GM12878 (cell line): ENCODE data around the gene OR4C45. TPM values are rescaled to one million over a fixed set of nuclear protein-coding genes. Genes with fewer than 3 reads are reported as not detected.
"Not testable (repeated sequence)": the region's sequence is repeated elsewhere in the genome, so short reads cannot be mapped to it uniquely, and the experiment has no call there.

Source experiments
- ATAC-seq: fragments of 200-7000 bp; cut with Tn5 transposase; 3 replicates; pipeline ENCODE4 v1.9.1; 2020; ENCODE audit warnings: mild to moderate bottlenecking, moderate library complexity
- BruUV-seq: library from RNA; stranded (reverse); fragments of 400-500 nt; replicated peaks from 2 replicates; lab custom pipeline; 2021; lab: Mats Ljungman, UMichigan
- CTCF ChIA-PET: fragments of 300-600 bp; sonication (Branson Sonifier 250); formaldehyde crosslinking; extraction: SDS; loops from one replicate; lab custom pipeline; 2021; ENCODE audit warnings: inconsistent platforms; lab: Yijun Ruan, JAX
- POLR2A ChIA-PET: fragments of 350-600 bp; formaldehyde crosslinking; extraction: SDS; loops from one replicate; lab custom pipeline; 2021; ENCODE audit warnings: inconsistent platforms; lab: Charles Lee
- RAD21 ChIA-PET: fragments of 300-600 bp; sonication (Branson Sonifier 250); formaldehyde crosslinking; loops from one replicate; lab custom pipeline; 2023; ENCODE audit warnings: antibody characterized with exemption; ENCODE audit not compliant: unreplicated experiment; lab: Charles Lee
- SMC1A ChIA-PET: fragments of 300-600 bp; sonication (Branson Sonifier 250); formaldehyde crosslinking; loops from one replicate; lab custom pipeline; 2023; ENCODE audit not compliant: unreplicated experiment, uncharacterized antibody; lab: Charles Lee
- DNase-seq: peaks from one replicate; pipeline ENCODE4 v3.0.0-alpha.2; 2011; ENCODE audit warnings: low read depth, low spot score
- FAIRE-seq: peaks from 3 replicates; lab custom pipeline; 2011; peaks lifted over from hg19 to GRCh38; lab: Jason Lieb, UNC
- H2AFZ ChIP-seq: 2 replicates; pipeline ENCODE4 v1.6.0; 2011; ENCODE audit warnings: low read depth, low read length, control low read depth; ENCODE audit not compliant: control insufficient read depth
- H3K27ac ChIP-seq: 2 replicates; pipeline ENCODE4 v1.5.1; 2011; ENCODE audit warnings: control low read depth; ENCODE audit not compliant: control insufficient read depth, insufficient read depth
- H3K27me3 ChIP-seq, 2 experiments: replicated peaks in 1 of 2; 2 replicates each; pipeline versions ENCODE4 v1.6.0 to v1.6.1; 2011; ENCODE audit warnings: low read length in 1 of 2; ENCODE audit not compliant: control insufficient read depth in 2 of 2, insufficient read depth in 2 of 2
- H3K36me3 ChIP-seq, 2 experiments: 2 replicates each; pipeline ENCODE4 v1.5.1; 2011; ENCODE audit warnings: low read length in 1 of 2; ENCODE audit not compliant: control insufficient read depth in 2 of 2, insufficient read depth in 2 of 2
- H3K4me1 ChIP-seq: 2 replicates; pipeline ENCODE4 v1.6.1; 2011; ENCODE audit warnings: mild to moderate bottlenecking, low read length, moderate library complexity, mixed read lengths; ENCODE audit not compliant: control insufficient read depth, insufficient read depth
- H3K4me2 ChIP-seq: 2 replicates; pipeline ENCODE4 v1.6.0; 2011; ENCODE audit warnings: control low read depth; ENCODE audit not compliant: control insufficient read depth, insufficient read depth
- H3K4me3 ChIP-seq: fragments of 200-600 bp; sonication (generic); 2 replicates; pipeline ENCODE4 v1.5.1; 2016
- H3K79me2 ChIP-seq: 2 replicates; pipeline ENCODE4 v1.6.0; 2011; ENCODE audit warnings: low read length; ENCODE audit not compliant: control insufficient read depth, insufficient read depth
- H3K9ac ChIP-seq: 2 replicates; pipeline ENCODE4 v1.8.0; 2011; ENCODE audit warnings: low read length, control low read depth, mixed read lengths; ENCODE audit not compliant: control insufficient read depth, insufficient read depth
- H3K9me3 ChIP-seq: replicated peaks from 3 replicates; pipeline ENCODE4 v1.5.1; 2011; ENCODE audit warnings: mild to moderate bottlenecking, low read length; ENCODE audit not compliant: control insufficient read depth, insufficient read depth
- H4K20me1 ChIP-seq: 2 replicates; pipeline ENCODE4 v1.6.0; 2011; ENCODE audit not compliant: control insufficient read depth, insufficient read depth
- YY1 ChIP-seq: IDR thresholded peaks from 2 replicates; pipeline ENCODE4 v1.6.1; 2011; ENCODE audit warnings: low read depth, mild to moderate bottlenecking, low read length
- WGBS: methylation state at CpG from one replicate; pipeline ENCODE4 v1.1.6; 2016; ENCODE audit warnings: low lambda C conversion rate; ENCODE audit not compliant: insufficient replicate concordance, insufficient coverage; ENCODE audit errors: missing lambda C conversion rate; 5-methylcytosine and 5-hydroxymethylcytosine counted together
- in situ Hi-C: fragments of 300-500 bp; cut with MboI; formaldehyde crosslinking; loops from 9 replicates; pipeline ENCODE4 v1.14.3; 2018; ENCODE audit warnings: mixed read lengths
- intact Hi-C: fragments of 100-400 bp; cut with micrococcal nuclease; formaldehyde crosslinking; loops from one replicate; pipeline ENCODE4 v1.14.2; 2022; ENCODE audit not compliant: unreplicated experiment
- polyA plus RNA-seq, 11 experiments: library from polyadenylated mRNA; depleted of rRNA in 4 of 11; unstranded in 6 of 11; stranded (reverse) in 5 of 11; fragments of >200 nt; fragmentation: Nextera tagmentation in 4 of 11; fragmentation: Illumina TruSeq in 1 of 11; extraction: Ambion mirVana in 4 of 11; extraction: Trizol in 1 of 11; gene quantifications; 1 replicate in 1 of 11; 2 replicates in 10 of 11; pipeline versions ENCODE4 v1.2.1 to v1.2.3, GENCODE V29; 2011 to 2016; ENCODE audit warnings: inconsistent platforms in 2 of 11, missing spikeins in 2 of 11, low read depth in 1 of 11
- total RNA-seq, 4 experiments: library from RNA; depleted of rRNA in 3 of 4; stranded (reverse); fragments of >200 nt in 3 of 4; fragmentation: Illumina TruSeq in 1 of 4; extraction: Trizol in 1 of 4; gene quantifications; 2 replicates each; pipeline versions ENCODE4 v1.2.1 to v1.2.3, GENCODE V29; 2013 to 2021

The OR4C45 gene
- total and polyA plus RNA-seq, 10 of the 15 experiments (the other 5 are each of a cell fraction or from before 2014, with no cell fraction given) = not detected

DNA sequence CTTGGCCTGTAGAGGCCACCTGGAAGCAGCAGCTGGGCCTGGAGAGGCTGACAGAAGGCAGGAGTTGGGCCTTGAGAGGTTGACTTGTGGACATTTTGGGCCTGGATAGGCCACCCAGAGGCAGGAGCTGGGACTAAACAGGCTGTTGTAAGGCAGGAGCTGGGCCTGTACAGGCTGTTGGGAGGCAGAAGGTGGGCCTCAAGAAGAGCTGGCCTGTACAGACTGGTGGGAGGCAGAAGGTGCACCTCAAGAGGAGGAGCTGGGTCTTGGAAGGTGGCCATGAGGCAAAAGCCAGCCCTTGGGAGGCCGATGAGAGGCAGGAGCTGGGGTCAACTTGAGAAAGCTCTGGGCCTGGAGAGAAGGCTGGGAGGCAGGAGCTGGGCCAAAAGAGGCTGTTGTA, 45.3 kb downstream of the OR4C45 start:
- WGBS = 8% methylated on average over 1 of the region's 1 CpG
- intact Hi-C loops = no loop called here
- no TSS peak for BruUV-seq

DNA sequence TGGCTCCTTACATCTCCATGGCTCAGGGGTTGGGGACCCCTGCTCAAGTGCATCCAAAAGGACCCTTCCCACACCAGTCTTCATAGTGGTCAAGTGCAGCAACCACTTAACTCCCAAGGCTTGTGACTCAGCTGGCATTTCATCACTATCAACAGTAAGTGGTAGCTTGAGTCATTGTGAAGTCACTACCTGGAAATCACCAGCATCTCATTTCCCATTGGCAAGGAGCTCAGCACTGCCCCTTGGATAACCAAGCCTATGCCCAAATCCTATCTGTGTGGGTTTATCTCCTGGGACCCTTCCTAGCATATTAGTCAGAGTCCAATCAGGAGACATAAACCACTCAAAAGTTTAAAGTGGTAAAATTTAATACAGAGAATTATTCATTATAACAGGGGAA, 46.3 kb downstream of the OR4C45 start:
- H4K20me1 ChIP-seq, ATAC-seq, H3K4me3 ChIP-seq, intact Hi-C loops, RAD21 ChIA-PET, H2AFZ ChIP-seq, BruUV-seq, H3K9me3 ChIP-seq, DNase-seq, H3K27me3 ChIP-seq, H3K36me3 ChIP-seq, H3K79me2 ChIP-seq, H3K9ac ChIP-seq, FAIRE-seq, H3K4me2 ChIP-seq, SMC1A ChIA-PET, H3K4me1 ChIP-seq, H3K27ac ChIP-seq, POLR2A ChIA-PET, CTCF ChIA-PET: not testable (repeated sequence)
- in situ Hi-C loops = loop anchor here (25.0 kb wide), 1 partner anchor 158 kb away; no protein-coding TSS in a partner anchor

More for the DNA sequence above, 45.3 kb downstream of the OR4C45 start:
- Histone ChIP-seq H3K4me3 (no peak overlapping the region), H3K4me2 (no peak overlapping the region), H3K9me3 (no peaks in the 10 kb centered on the region; the same call in 2 of the 3 replicates), H3K4me1 (no peaks in the 10 kb centered on the region), H3K9ac (no peak overlapping the region), H4K20me1 (no peaks in the 10 kb centered on the region), H3K79me2 (no peaks in the 10 kb centered on the region), H2AFZ (no peak overlapping the region), H3K27me3 (no peaks in the 10 kb centered on the region), H3K27ac (no peak overlapping the region), H3K36me3 (no peaks in the 10 kb centered on the region)
- FAIRE-seq = no peak
- DNase-seq = no peak
- POLR2A ChIA-PET = no interaction called here
- CTCF ChIA-PET = no interaction called here
- no peak for TF ChIP-seq YY1
- in situ Hi-C loops = loop anchor here (25.0 kb wide), 1 partner anchor 159 kb away; no protein-coding TSS in a partner anchor
- ATAC-seq = no peak
- SMC1A ChIA-PET = no interaction called here
- RAD21 ChIA-PET = no interaction called here
